PC-3 (cell line): ENCODE measurements around the gene OR2Z1. TPM values are rescaled to one million over a fixed set of nuclear protein-coding genes. Genes with fewer than 3 reads are reported as not detected.
A peak's percentile ranks its signal among the peaks of the same experiment; 100 is the strongest.

Experiments
- ATAC-seq: fragments of 200-7000 bp; cut with Tn5 transposase; 2 replicates; pipeline ENCODE4 v1.9.1; 2020; ENCODE audit warnings: mild to moderate bottlenecking, moderate library complexity
- BruUV-seq: library from RNA; stranded (reverse); fragments of 400-500 nt; replicated peaks from 2 replicates; lab custom pipeline; 2021; lab: Mats Ljungman, UMichigan
- CTCF ChIA-PET: fragments of 300-600 bp; sonication (Branson Sonifier 250); formaldehyde crosslinking; loops from one replicate; lab custom pipeline; 2022; ENCODE audit warnings: antibody characterized with exemption; lab: Charles Lee
- POLR2A ChIA-PET: fragments of 300-600 bp; sonication (Branson Sonifier 250); formaldehyde crosslinking; loops from one replicate; lab custom pipeline; 2022; ENCODE audit warnings: antibody characterized with exemption; ENCODE audit not compliant: unreplicated experiment; lab: Charles Lee
- DNase-seq: peaks from one replicate; pipeline ENCODE4 v3.0.0-alpha.2; 2015
- H2AFZ ChIP-seq: fragments of 300-600 bp; sonication (generic); 2 replicates; pipeline ENCODE4 v1.6.0; 2016; ENCODE audit warnings: antibody characterized with exemption, low read length
- H3F3A ChIP-seq: fragments of 300-600 bp; sonication (generic); one replicate; pipeline ENCODE4 v1.6.0; 2017; ENCODE audit warnings: antibody characterized with exemption, low read length, control low read depth, mild to moderate bottlenecking; ENCODE audit not compliant: unreplicated experiment
- H3K27ac ChIP-seq: fragments of 300-600 bp; sonication (generic); 2 replicates; pipeline ENCODE4 v1.5.1; 2016; ENCODE audit warnings: mild to moderate bottlenecking, low read length
- H3K27me3 ChIP-seq: fragments of 300-600 bp; sonication (generic); 2 replicates; pipeline ENCODE4 v1.6.1; 2016; ENCODE audit warnings: low read length, mixed read lengths
- H3K36me3 ChIP-seq: fragments of 300-600 bp; sonication (generic); 2 replicates; pipeline ENCODE4 v1.6.1; 2016; ENCODE audit warnings: low read depth, mixed run types, low read length, mixed read lengths
- H3K4me1 ChIP-seq: fragments of 300-600 bp; sonication (generic); 2 replicates; pipeline ENCODE4 v1.5.1; 2016; ENCODE audit warnings: low read length; ENCODE audit not compliant: insufficient read depth
- H3K4me2 ChIP-seq: fragments of 300-600 bp; sonication (generic); 2 replicates; pipeline ENCODE4 v1.6.0; 2016; ENCODE audit warnings: low read length
- H3K4me3 ChIP-seq: fragments of 300-600 bp; sonication (generic); 2 replicates; pipeline ENCODE4 v1.5.1; 2016; ENCODE audit warnings: mild to moderate bottlenecking, low read length, mixed read lengths
- H3K79me2 ChIP-seq: fragments of 300-600 bp; sonication (generic); 2 replicates; pipeline ENCODE4 v1.6.1; 2017; ENCODE audit warnings: low read length, mixed read lengths
- H3K9ac ChIP-seq: fragments of 300-600 bp; sonication (generic); 2 replicates; pipeline ENCODE4 v1.6.0; 2016; ENCODE audit warnings: mild to moderate bottlenecking, low read length
- H3K9me2 ChIP-seq: fragments of 300-600 bp; sonication (generic); replicated peaks from 2 replicates; pipeline ENCODE4 v1.6.1; 2016; ENCODE audit warnings: mixed run types, low read length, mixed read lengths
- H3K9me3 ChIP-seq: fragments of 300-600 bp; sonication (generic); 2 replicates; pipeline ENCODE4 v1.6.1; 2016; ENCODE audit warnings: low read length, mixed read lengths
- H4K20me1 ChIP-seq: fragments of 300-600 bp; sonication (generic); 2 replicates; pipeline ENCODE4 v1.6.1; 2016; ENCODE audit warnings: low read length, mixed read lengths
- CTCF ChIP-seq: fragments of 300-600 bp; sonication (generic); conservative IDR thresholded peaks from 2 replicates; pipeline ENCODE4 v1.5.1; 2017; ENCODE audit warnings: antibody characterized with exemption, low read depth, mild to moderate bottlenecking, low read length
- EZH2 ChIP-seq: fragments of 300-600 bp; sonication (generic); IDR thresholded peaks from one replicate; pipeline ENCODE4 v1.6.1; 2017; ENCODE audit warnings: antibody characterized with exemption, mild to moderate bottlenecking, low read length; ENCODE audit not compliant: unreplicated experiment
- EZH2phosphoT487 ChIP-seq: fragments of 300-600 bp; sonication (generic); IDR thresholded peaks from 2 replicates; pipeline ENCODE4 v1.6.1; 2018; ENCODE audit warnings: mild to moderate bottlenecking, antibody characterized with exemption, low read length, borderline replicate concordance
- intact Hi-C: fragments of 100-400 bp; cut with micrococcal nuclease; formaldehyde crosslinking; loops from 2 replicates; pipeline ENCODE4 v1.9.0; 2023
- total RNA-seq: library from RNA; depleted of rRNA; stranded (reverse); fragments of >200 nt; gene quantifications from 2 replicates; pipeline ENCODE4 v1.2.3, GENCODE V29; 2014

Gene OR2Z1
- total RNA-seq, 1 experiment from 2014 or later, result not detected

GRCh38 chr19:8678244-8678807, 43.1 kb upstream of the OR2Z1 start:
- TF ChIP-seq EZH2phosphoT487 (no peak), CTCF (no peak), EZH2 (no peak)
- H3K27me3 ChIP-seq, result peaks cover 12% of the 10 kb centered on the region
- no peak overlapping the region for H3K4me2 ChIP-seq
- no peaks in the 10 kb centered on the region for H3F3A ChIP-seq
- H4K20me1 ChIP-seq, result no peaks in the 10 kb centered on the region
- no peak overlapping the region for H3K9ac ChIP-seq
- H2AFZ ChIP-seq, result no peak overlapping the region
- no peak for ATAC-seq
- intact Hi-C loops, result no loop called here
- H3K4me1 ChIP-seq, result no peaks in the 10 kb centered on the region
- DNase-seq, result no peak
- no peaks in the 10 kb centered on the region for H3K9me2 ChIP-seq
- H3K79me2 ChIP-seq, result no peaks in the 10 kb centered on the region
- H3K27ac ChIP-seq, result no peak overlapping the region
- no peaks in the 10 kb centered on the region for H3K9me3 ChIP-seq
- H3K36me3 ChIP-seq, result no peaks in the 10 kb centered on the region
- no TSS peak for BruUV-seq
- H3K4me3 ChIP-seq, result no peak overlapping the region
- POLR2A ChIA-PET, result no interaction called here
- CTCF ChIA-PET, result no interaction called here

GRCh38 chr19:8680676-8681344, 40.6 kb upstream of the OR2Z1 start:
- no peak overlapping the region for H3K4me3 ChIP-seq
- no peaks in the 10 kb centered on the region for H4K20me1 ChIP-seq
- no peak overlapping the region for H3K4me2 ChIP-seq
- no peaks in the 10 kb centered on the region for H3K9me3 ChIP-seq
- ChIA-PET CTCF (no interaction called here), POLR2A (no interaction called here)
- ATAC-seq (no peak), DNase-seq (no peak)
- H3K27ac ChIP-seq, result no peak overlapping the region
- no peak overlapping the region for H3K9ac ChIP-seq
- peaks cover 5% of the 10 kb centered on the region; the same call in 1 of the 2 replicates for H3K27me3 ChIP-seq
- no peak for TF ChIP-seq CTCF
- no peak for TF ChIP-seq EZH2
- TF ChIP-seq EZH2phosphoT487, result no peak
- no peak overlapping the region for H2AFZ ChIP-seq
- no TSS peak for BruUV-seq
- intact Hi-C loops, result no loop called here
- H3K9me2 ChIP-seq, result no peaks in the 10 kb centered on the region
- no peaks in the 10 kb centered on the region for H3F3A ChIP-seq
- no peaks in the 10 kb centered on the region for H3K79me2 ChIP-seq
- H3K36me3 ChIP-seq, result no peaks in the 10 kb centered on the region
- no peaks in the 10 kb centered on the region for H3K4me1 ChIP-seq

- POLR2A ChIA-PET, result no interaction called here
- no peaks in the 10 kb centered on the region for H3K79me2 ChIP-seq
- H3K9ac ChIP-seq, result no peak overlapping the region
- no TSS peak for BruUV-seq
- CTCF ChIA-PET, result no interaction called here
- H3F3A ChIP-seq, result no peaks in the 10 kb centered on the region
- no peak overlapping the region for H3K4me2 ChIP-seq
- no peaks in the 10 kb centered on the region for H3K9me3 ChIP-seq
- DNase-seq (peak; percentile 16), ATAC-seq (no peak)
- no peaks in the 10 kb centered on the region for H3K4me1 ChIP-seq
- no peak overlapping the region for H2AFZ ChIP-seq
- H3K27me3 ChIP-seq, result peaks cover 8% of the 10 kb centered on the region; the same call in 1 of the 2 replicates
- H3K36me3 ChIP-seq, result no peaks in the 10 kb centered on the region
- TF ChIP-seq CTCF (no peak), EZH2phosphoT487 (no peak), EZH2 (no peak)
- no peak overlapping the region for H3K4me3 ChIP-seq
- no peaks in the 10 kb centered on the region for H3K9me2 ChIP-seq
- no peaks in the 10 kb centered on the region for H4K20me1 ChIP-seq
- intact Hi-C loops, result no loop called here
- H3K27ac ChIP-seq, result no peak overlapping the region
Measured at GRCh38 chr19:8681345-8682029, 39.9 kb upstream of the OR2Z1 start.
